T-cell (primary cell): ENCODE measurements around the gene FCN1. TPM values are rescaled to one million over a fixed set of nuclear protein-coding genes. Genes with fewer than 3 reads are reported as not detected.

Experiments used
- ATAC-seq, 4 experiments: fragments of 200-7000 bp in 3 of 4; fragments of 150-1000 bp in 1 of 4; cut with Tn5 transposase; replicated peaks in 1 of 4; 1 replicate in 3 of 4; 2 replicates in 1 of 4; pipeline ENCODE4 v1.10.0; 2021; ENCODE audit warnings: moderate library complexity in 3 of 4, mild to moderate bottlenecking in 2 of 4, moderate number of reproducible peaks in 1 of 4
- CTCF ChIA-PET, 2 donors: fragments of 300-600 bp; sonication (Branson Sonifier 250); formaldehyde crosslinking; loops; one replicate each; lab custom pipeline; 2022; ENCODE audit warnings: antibody characterized with exemption in 2 of 2; lab: Charles Lee
- POLR2A ChIA-PET, 2 donors: fragments of 300-600 bp; sonication (Branson Sonifier 250); formaldehyde crosslinking; loops; one replicate each; lab custom pipeline; 2022; ENCODE audit warnings: antibody characterized with exemption in 2 of 2; lab: Charles Lee
- DNase-seq, 35 experiments: peaks; one replicate each; pipeline versions ENCODE4 v3.0.0 to v3.0.0-alpha.2; 2013 to 2023
- H3K27ac ChIP-seq: one replicate; pipeline ENCODE4 v1.5.1; 2013; ENCODE audit warnings: low read length
- H3K27me3 ChIP-seq, 2 experiments: replicated peaks in 1 of 2; 1 replicate in 1 of 2; 2 replicates in 1 of 2; pipeline versions ENCODE4 v1.6.1 to v1.7.0; 2013; ENCODE audit warnings: low read length in 1 of 2, mixed read lengths in 1 of 2; ENCODE audit not compliant: control insufficient read depth in 2 of 2, insufficient read depth in 2 of 2; ENCODE audit errors: extremely low read depth in 1 of 2
- H3K36me3 ChIP-seq, 2 donors: 1 replicate in 1 of 2; 2 replicates in 1 of 2; pipeline versions ENCODE4 v1.6.1 to v1.7.0; 2013; ENCODE audit warnings: low read length in 1 of 2; ENCODE audit not compliant: control insufficient read depth in 2 of 2, insufficient read depth in 1 of 2; ENCODE audit errors: extremely low read depth in 1 of 2
- H3K4me1 ChIP-seq, 2 experiments: 1 replicate in 1 of 2; 2 replicates in 1 of 2; pipeline versions ENCODE4 v1.6.1 to v1.7.0; 2013; ENCODE audit warnings: low read length in 2 of 2, mixed read lengths in 1 of 2; ENCODE audit not compliant: insufficient read depth in 2 of 2, control insufficient read depth in 1 of 2; ENCODE audit errors: extremely low read depth in 1 of 2
- H3K4me3 ChIP-seq, 2 donors: 1 replicate in 1 of 2; 2 replicates in 1 of 2; pipeline versions ENCODE4 v1.5.1 to v1.7.0; 2013; ENCODE audit warnings: mild to moderate bottlenecking in 2 of 2, low read length in 1 of 2, moderate library complexity in 1 of 2; ENCODE audit not compliant: control insufficient read depth in 1 of 2; ENCODE audit errors: extremely low read depth in 1 of 2
- H3K9me3 ChIP-seq: 2 replicates; pipeline ENCODE4 v1.7.0; 2013
- H3K27ac Mint-ChIP-seq, 2 donors: one replicate each; pipeline ENCODE4 v1.8.0; 2020 to 2021; ENCODE audit warnings: mild to moderate bottlenecking in 2 of 2, mixed read lengths in 2 of 2
- H3K27me3 Mint-ChIP-seq, 2 donors: one replicate each; pipeline ENCODE4 v1.8.0; 2021 to 2022; ENCODE audit warnings: mixed read lengths in 2 of 2
- H3K36me3 Mint-ChIP-seq: one replicate; pipeline ENCODE4 v1.8.0; 2021; ENCODE audit warnings: mixed read lengths
- H3K4me1 Mint-ChIP-seq, 3 donors: one replicate each; pipeline ENCODE4 v1.8.0; 2020 to 2022; ENCODE audit warnings: mixed read lengths in 3 of 3, mild to moderate bottlenecking in 1 of 3
- H3K4me3 Mint-ChIP-seq, 3 donors: one replicate each; pipeline ENCODE4 v1.8.0; 2020 to 2022; ENCODE audit warnings: mild to moderate bottlenecking in 3 of 3, mixed read lengths in 3 of 3, moderate library complexity in 3 of 3
- H3K9me3 Mint-ChIP-seq, 3 donors: one replicate each; pipeline ENCODE4 v1.8.0; 2020 to 2022; ENCODE audit warnings: mixed read lengths in 3 of 3
- WGBS: methylation state at CpG from one replicate; pipeline ENCODE4 v1.1.5; 2013; ENCODE audit warnings: missing lambda C conversion rate; ENCODE audit not compliant: insufficient coverage; 5-methylcytosine and 5-hydroxymethylcytosine counted together
- total RNA-seq, 35 experiments: library from RNA in 6 of 35; stranded (reverse) in 6 of 35; fragments of 120-200 nt in 1 of 35; gene quantifications; one replicate each; pipeline versions ENCODE4 v1.2.1 to v1.2.4 and lab custom pipeline; 2013 to 2026

FCN1 gene
- total RNA-seq, 5 donors from 2014 or later (not counting 1 experiment from before 2014, with no cell fraction given) = 0.25 to 1.8 (median 0.55) TPM; not detected in 1

GRCh38 chr9:134955156-134955555, 37.4 kb upstream of the FCN1 start:
- WGBS = 100% methylated on average over 1 of the region's 1 CpG
- ATAC-seq (no peak), DNase-seq (no peak)
- Mint-ChIP-seq H3K27ac (no peak overlapping the region), H3K27me3 (peaks cover 0 to 3% of the 10 kb centered on the region in 2 donors), H3K4me3 (no peak overlapping the region), H3K4me1 (no peaks in the 10 kb centered on the region), H3K36me3 (no peaks in the 10 kb centered on the region), H3K9me3 (peaks cover 0 to 6% (median 0%) of the 10 kb centered on the region in 3 donors)
- Histone ChIP-seq H3K27me3 (peaks cover 0 to 17% of the 10 kb centered on the region in 2 experiments), H3K27ac (no peak overlapping the region), H3K4me3 (no peak overlapping the region), H3K36me3 (no peaks in the 10 kb centered on the region), H3K9me3 (no peaks in the 10 kb centered on the region), H3K4me1 (no peaks in the 10 kb centered on the region)
- CTCF ChIA-PET = no interaction called here
- POLR2A ChIA-PET = no interaction called here

GRCh38 chr9:134951994-134952393, 34.3 kb upstream of the FCN1 start:
- POLR2A ChIA-PET = no interaction called here
- no peak for ATAC-seq
- H3K4me3 ChIP-seq = no peak overlapping the region
- no peak overlapping the region for H3K27ac Mint-ChIP-seq
- H3K9me3 ChIP-seq = no peaks in the 10 kb centered on the region
- no peaks in the 10 kb centered on the region for H3K36me3 ChIP-seq
- no CpG with 5 or more reads among the region's 1 CpG for WGBS
- CTCF ChIA-PET = no interaction called here
- no peaks in the 10 kb centered on the region for H3K4me1 ChIP-seq
- H3K27me3 ChIP-seq = peaks cover 0 to 6% of the 10 kb centered on the region in 2 experiments
- no peak for DNase-seq
- H3K4me3 Mint-ChIP-seq = no peak overlapping the region
- H3K27me3 Mint-ChIP-seq = peaks cover 0 to 3% of the 10 kb centered on the region in 2 donors
- H3K27ac ChIP-seq = no peak overlapping the region
- H3K4me1 Mint-ChIP-seq = no peaks in the 10 kb centered on the region
- peaks cover 0 to 6% (median 0%) of the 10 kb centered on the region in 3 donors for H3K9me3 Mint-ChIP-seq
- no peaks in the 10 kb centered on the region for H3K36me3 Mint-ChIP-seq

GRCh38 chr9:134951461-134951860, 33.7 kb upstream of the FCN1 start:
- H3K27me3 ChIP-seq = peaks cover 0 to 6% of the 10 kb centered on the region in 2 experiments
- H3K4me3 ChIP-seq = no peak overlapping the region
- no peak for ATAC-seq
- Mint-ChIP-seq H3K27me3 (peaks cover 0 to 3% of the 10 kb centered on the region in 2 donors), H3K9me3 (peaks cover 0 to 6% (median 0%) of the 10 kb centered on the region in 3 donors), H3K4me1 (no peaks in the 10 kb centered on the region), H3K4me3 (no peak overlapping the region), H3K36me3 (no peaks in the 10 kb centered on the region), H3K27ac (no peak overlapping the region)
- H3K9me3 ChIP-seq = no peaks in the 10 kb centered on the region
- no peak overlapping the region for H3K27ac ChIP-seq
- no peaks in the 10 kb centered on the region for H3K36me3 ChIP-seq
- CTCF ChIA-PET = no interaction called here
- POLR2A ChIA-PET = no interaction called here
- 90% methylated on average over 5 of the region's 11 CpGs for WGBS
- DNase-seq = no peak
- no peaks in the 10 kb centered on the region for H3K4me1 ChIP-seq

- WGBS = 84% methylated on average over 20 of the region's 21 CpGs
- no peaks in the 10 kb centered on the region for H3K9me3 ChIP-seq
- CTCF ChIA-PET = no interaction called here
- no peak overlapping the region for H3K4me3 Mint-ChIP-seq
- ATAC-seq (no peak), DNase-seq (no peak)
- no peak overlapping the region for H3K27ac ChIP-seq
- H3K27ac Mint-ChIP-seq = no peak overlapping the region
- peaks cover 0 to 6% (median 0%) of the 10 kb centered on the region in 3 donors for H3K9me3 Mint-ChIP-seq
- peaks cover 0 to 3% of the 10 kb centered on the region in 2 donors for H3K27me3 Mint-ChIP-seq
- no peaks in the 10 kb centered on the region for H3K36me3 ChIP-seq
- peaks cover 0 to 4% of the 10 kb centered on the region in 2 experiments for H3K27me3 ChIP-seq
- H3K4me3 ChIP-seq = no peak overlapping the region
- POLR2A ChIA-PET = no interaction called here
- no peaks in the 10 kb centered on the region for H3K4me1 Mint-ChIP-seq
- no peaks in the 10 kb centered on the region for H3K4me1 ChIP-seq
- no peaks in the 10 kb centered on the region for H3K36me3 Mint-ChIP-seq
Measured at GRCh38 chr9:134950386-134951210, 32.9 kb upstream of the FCN1 start.

- Histone ChIP-seq H3K4me1 (no peaks in the 10 kb centered on the region), H3K27me3 (no peaks in the 10 kb centered on the region), H3K4me3 (no peak overlapping the region), H3K36me3 (no peaks in the 10 kb centered on the region), H3K9me3 (no peaks in the 10 kb centered on the region), H3K27ac (no peak overlapping the region)
- H3K4me1 Mint-ChIP-seq = no peaks in the 10 kb centered on the region
- H3K9me3 Mint-ChIP-seq = peaks cover 0 to 6% (median 0%) of the 10 kb centered on the region in 3 donors
- no peaks in the 10 kb centered on the region for H3K36me3 Mint-ChIP-seq
- ChIA-PET CTCF (no interaction called here), POLR2A (no interaction called here)
- H3K27me3 Mint-ChIP-seq = peaks cover 0 to 3% of the 10 kb centered on the region in 2 donors
- H3K27ac Mint-ChIP-seq = no peak overlapping the region
- H3K4me3 Mint-ChIP-seq = no peak overlapping the region
- ATAC-seq (no peak), DNase-seq (no peak)
- WGBS = 83% methylated on average over 5 of the region's 12 CpGs
Measured at GRCh38 chr9:134949681-134950385, 32.1 kb upstream of the FCN1 start.

- ChIA-PET POLR2A (no interaction called here), CTCF (no interaction called here)
- ATAC-seq = no peak
- Mint-ChIP-seq H3K27ac (no peak overlapping the region), H3K9me3 (peaks cover 0 to 6% (median 0%) of the 10 kb centered on the region in 3 donors), H3K36me3 (no peaks in the 10 kb centered on the region), H3K4me3 (no peak overlapping the region), H3K27me3 (peaks cover 0 to 3% of the 10 kb centered on the region in 2 donors), H3K4me1 (no peaks in the 10 kb centered on the region)
- H3K4me1 ChIP-seq = no peaks in the 10 kb centered on the region
- no peaks in the 10 kb centered on the region for H3K36me3 ChIP-seq
- H3K27ac ChIP-seq = no peak overlapping the region
- H3K27me3 ChIP-seq = peaks cover 0 to 3% of the 10 kb centered on the region in 2 experiments
- H3K4me3 ChIP-seq = no peak overlapping the region
- no peaks in the 10 kb centered on the region for H3K9me3 ChIP-seq
- WGBS = 76% methylated on average over 5 of the region's 11 CpGs
- DNase-seq = no peak
Measured at GRCh38 chr9:134948149-134948548, 30.4 kb upstream of the FCN1 start.
